ENCODE results near the gene RTF1. TPM values are rescaled to one million over a fixed set of nuclear protein-coding genes. Genes with fewer than 3 reads are reported as not detected.

RTF1 gene
- total RNA-seq, 2 experiments from 2014 or later: 26.8 to 30.0 TPM

GRCh38 chr15:41483519-41483918 is 66.6 kb downstream of the RTF1 start:
- DNase-seq: peak; percentile 46
- peaks cover 28% of the 10 kb centered on the region for H3K36me3 Mint-ChIP-seq (ENCODE audit: low read depth)
- CTCF ChIA-PET: interaction anchor here (1.0 to 1.7 kb wide), 2 partner anchors 16 to 18 kb away, joined by 3 to 8 read pairs; no protein-coding TSS in a partner anchor
- H3K27ac Mint-ChIP-seq: peak overlapping the region; percentile 50
- H3K4me1 Mint-ChIP-seq (ENCODE audit: low read depth): peaks cover 27% of the 10 kb centered on the region
- intact Hi-C loops (cut with micrococcal nuclease): no loop called here
- H3K4me3 Mint-ChIP-seq: peak overlapping the region; percentile 34
- TF ChIP-seq, protein P1, sequence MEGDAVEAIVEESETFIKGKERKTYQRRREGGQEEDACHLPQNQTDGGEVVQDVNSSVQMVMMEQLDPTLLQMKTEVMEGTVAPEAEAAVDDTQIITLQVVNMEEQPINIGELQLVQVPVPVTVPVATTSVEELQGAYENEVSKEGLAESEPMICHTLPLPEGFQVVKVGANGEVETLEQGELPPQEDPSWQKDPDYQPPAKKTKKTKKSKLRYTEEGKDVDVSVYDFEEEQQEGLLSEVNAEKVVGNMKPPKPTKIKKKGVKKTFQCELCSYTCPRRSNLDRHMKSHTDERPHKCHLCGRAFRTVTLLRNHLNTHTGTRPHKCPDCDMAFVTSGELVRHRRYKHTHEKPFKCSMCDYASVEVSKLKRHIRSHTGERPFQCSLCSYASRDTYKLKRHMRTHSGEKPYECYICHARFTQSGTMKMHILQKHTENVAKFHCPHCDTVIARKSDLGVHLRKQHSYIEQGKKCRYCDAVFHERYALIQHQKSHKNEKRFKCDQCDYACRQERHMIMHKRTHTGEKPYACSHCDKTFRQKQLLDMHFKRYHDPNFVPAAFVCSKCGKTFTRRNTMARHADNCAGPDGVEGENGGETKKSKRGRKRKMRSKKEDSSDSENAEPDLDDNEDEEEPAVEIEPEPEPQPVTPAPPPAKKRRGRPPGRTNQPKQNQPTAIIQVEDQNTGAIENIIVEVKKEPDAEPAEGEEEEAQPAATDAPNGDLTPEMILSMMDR (IDR thresholded peaks at IDR 0.05): no peak
- ATAC-seq: peak; percentile 45
- peaks cover 4% of the 10 kb centered on the region for H3K27me3 Mint-ChIP-seq
- no peaks in the 10 kb centered on the region for H3K9me3 Mint-ChIP-seq
- POLR2A ChIA-PET: interaction anchor here (0.9 to 2.2 kb wide), 4 partner anchors 10 to 139 kb away, joined by 3 to 9 read pairs (median 5); no protein-coding TSS in a partner anchor

DNA sequence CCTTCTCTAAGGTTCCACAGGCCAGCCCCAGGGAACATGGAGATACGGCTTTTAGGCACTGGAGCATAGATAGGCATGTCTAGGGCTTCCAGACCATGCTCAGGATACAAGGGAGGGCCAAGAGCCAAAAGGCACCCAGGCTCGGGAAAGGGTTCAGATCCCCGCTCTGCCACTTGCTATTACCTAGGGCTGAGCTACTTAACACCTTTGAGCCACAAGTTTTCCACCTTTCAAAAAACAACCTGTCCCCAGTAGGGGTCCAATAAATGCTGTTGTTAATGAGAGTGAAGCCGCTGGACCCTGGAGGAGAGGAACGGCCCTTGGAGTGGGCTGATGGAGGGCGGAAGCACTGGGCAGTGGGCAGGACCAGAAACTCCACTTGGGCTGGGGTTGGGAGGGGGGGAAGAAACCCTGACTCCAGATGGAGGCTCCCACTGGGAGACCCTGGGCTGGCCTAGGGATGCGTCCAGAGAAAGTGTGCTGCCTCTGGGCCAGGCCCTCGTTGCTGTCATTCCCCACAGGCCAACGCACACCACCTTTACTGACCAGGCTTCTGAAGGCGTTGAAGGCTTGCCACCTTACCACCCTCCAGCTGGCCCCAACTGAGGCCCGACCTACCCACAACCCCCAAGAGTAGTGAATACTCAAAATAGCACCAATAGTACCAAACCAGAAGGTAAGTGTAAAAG is 68.2 kb downstream of the RTF1 start:
- Mint-ChIP-seq H3K27ac (no peak overlapping the region), H3K4me1 (ENCODE audit: low read depth) (peaks cover 34% of the 10 kb centered on the region), H3K9me3 (no peaks in the 10 kb centered on the region), H3K36me3 (ENCODE audit: low read depth) (peaks cover 17% of the 10 kb centered on the region), H3K4me3 (no peak overlapping the region), H3K27me3 (peaks cover 4% of the 10 kb centered on the region)
- ChIA-PET CTCF (interaction anchor here (1.4 to 1.7 kb wide), 2 partner anchors 20 to 26 kb away, joined by 3 to 8 read pairs; no protein-coding TSS in a partner anchor), POLR2A (interaction anchor here (2.0 to 2.2 kb wide), 2 partner anchors 8 to 19 kb away, joined by 6 to 9 read pairs; no protein-coding TSS in a partner anchor)
- TF ChIP-seq, protein P1 (IDR thresholded peaks at IDR 0.05): no peak
- intact Hi-C loops (cut with micrococcal nuclease): no loop called here
- ATAC-seq (no peak), DNase-seq (no peak)

GRCh38 chr15:41486286-41486685 is 69.4 kb downstream of the RTF1 start:
- no peak overlapping the region for H3K27ac Mint-ChIP-seq
- TF ChIP-seq, protein P1 (IDR thresholded peaks at IDR 0.05): no peak
- H3K4me1 Mint-ChIP-seq (ENCODE audit: low read depth): peaks cover 44% of the 10 kb centered on the region
- H3K27me3 Mint-ChIP-seq: peaks cover 7% of the 10 kb centered on the region
- intact Hi-C loops (cut with micrococcal nuclease): no loop called here
- ChIA-PET CTCF (interaction anchor here (1.4 kb wide), 1 partner anchor 20 kb away, joined by 7 read pairs; no protein-coding TSS in a partner anchor), POLR2A (interaction anchor here (1.3 kb wide), 1 partner anchor 10 kb away, joined by 3 read pairs; no protein-coding TSS in a partner anchor)
- no peaks in the 10 kb centered on the region for H3K9me3 Mint-ChIP-seq
- ATAC-seq (no peak), DNase-seq (no peak)
- H3K4me3 Mint-ChIP-seq: no peak overlapping the region
- H3K36me3 Mint-ChIP-seq (ENCODE audit: low read depth): peaks cover 6% of the 10 kb centered on the region

DNA sequence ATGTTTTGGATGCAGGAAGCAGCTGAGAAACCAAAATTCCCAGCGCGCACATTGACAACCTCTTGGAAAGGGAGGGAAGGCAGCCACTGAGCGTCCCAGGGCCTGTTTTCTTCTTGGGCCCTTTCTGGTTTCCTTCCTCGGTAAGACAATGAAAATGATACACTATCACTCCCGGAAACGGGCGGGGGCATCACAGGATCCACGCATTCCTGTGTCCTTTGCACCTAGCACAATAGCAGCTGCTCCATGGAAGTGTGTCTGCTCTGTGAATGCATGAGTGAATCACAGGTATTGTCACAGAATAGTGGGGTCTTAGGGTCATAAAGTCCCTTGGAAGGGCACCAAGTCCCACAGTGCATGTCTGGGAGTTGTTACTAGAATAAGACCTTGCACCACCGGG is 70.5 kb downstream of the RTF1 start:
- Mint-ChIP-seq H3K9me3 (no peaks in the 10 kb centered on the region), H3K27me3 (peaks cover 14% of the 10 kb centered on the region), H3K36me3 (ENCODE audit: low read depth) (peaks cover 3% of the 10 kb centered on the region), H3K4me1 (ENCODE audit: low read depth) (peaks cover 51% of the 10 kb centered on the region), H3K27ac (no peak overlapping the region), H3K4me3 (no peak overlapping the region)
- DNase-seq: no peak
- ChIA-PET CTCF (interaction anchor here (1.4 kb wide), 1 partner anchor 21 kb away, joined by 7 read pairs; no protein-coding TSS in a partner anchor), POLR2A (interaction anchor here (0.7 to 1.3 kb wide), 2 partner anchors 9 to 84 kb away, joined by 3 read pairs; no protein-coding TSS in a partner anchor)
- ATAC-seq: no peak
- TF ChIP-seq, protein P1 (IDR thresholded peaks at IDR 0.05): no peak
- intact Hi-C loops (cut with micrococcal nuclease): no loop called here

- Mint-ChIP-seq H3K27ac (peak overlapping the region; percentile 73), H3K4me3 (peak overlapping the region; percentile 53), H3K27me3 (peaks cover 18% of the 10 kb centered on the region), H3K4me1 (ENCODE audit: low read depth) (peaks cover 51% of the 10 kb centered on the region), H3K9me3 (no peaks in the 10 kb centered on the region), H3K36me3 (ENCODE audit: low read depth) (peaks cover 3% of the 10 kb centered on the region)
- intact Hi-C loops (cut with micrococcal nuclease): no loop called here
- ChIA-PET POLR2A (interaction anchor here (0.7 kb wide), 1 partner anchor 85 kb away, joined by 3 read pairs; no protein-coding TSS in a partner anchor), CTCF (interaction anchor here (1.4 kb wide), 1 partner anchor 21 kb away, joined by 7 read pairs; no protein-coding TSS in a partner anchor)
- no peak for ATAC-seq
- DNase-seq: peak; percentile 57
- TF ChIP-seq, protein P1 (IDR thresholded peaks at IDR 0.05): no peak
Observed at GRCh38 chr15:41487802-41488201, 70.9 kb downstream of the RTF1 start.

All from activated CD8-positive, alpha-beta T cell treated with anti-CD3 and anti-CD28 coated beads for 36 hours (primary cell).